ENCODE measurements around the gene MAPK10. TPM values are rescaled to one million over a fixed set of nuclear protein-coding genes. Genes with fewer than 3 reads are reported as not detected.

Gene MAPK10
- total and polyA plus RNA-seq, 7 experiments from 2014 or later: 0.54 TPM; not detected in 6

- POLR2A ChIA-PET: no interaction called here
Observed at GRCh38 chr4:86099348-86099747, 260.5 kb downstream of the MAPK10 start.

GRCh38 chr4:86098691-86099090 lies 261.2 kb downstream of the MAPK10 start:
- no peaks in the 10 kb centered on the region for H3K4me1 ChIP-seq (ENCODE audit: control insufficient read depth in 2 of 2, insufficient read depth in 2 of 2, low read length in 2 of 2)
- H3K27me3 ChIP-seq (ENCODE audit: control insufficient read depth in 2 of 2, insufficient read depth in 2 of 2, low read length in 2 of 2): no peaks in the 10 kb centered on the region
- Mint-ChIP-seq H3K27me3 (no peaks in the 10 kb centered on the region), H3K27ac (no peak overlapping the region), H3K4me3 (no peak overlapping the region), H3K4me1 (no peaks in the 10 kb centered on the region), H3K36me3 (no peaks in the 10 kb centered on the region), H3K9me3 (peaks cover 0 to 3% (median 0%) of the 10 kb centered on the region in 11 donors)
- CTCF ChIA-PET: no interaction called here
- H3K9me3 ChIP-seq (ENCODE audit: control insufficient read depth in 2 of 3, low read length in 3 of 3): no peaks in the 10 kb centered on the region
- no peak overlapping the region for H3K4me3 ChIP-seq (ENCODE audit: low read length)
- H3K36me3 ChIP-seq (ENCODE audit: control insufficient read depth in 2 of 3, insufficient read depth in 3 of 3, low read length in 3 of 3): no peaks in the 10 kb centered on the region
- no peak for ATAC-seq
- H3K27ac ChIP-seq (ENCODE audit: low read depth, low read length): no peak overlapping the region
- intact Hi-C loops (cut with micrococcal nuclease): no loop called here
- no peak for DNase-seq
- POLR2A ChIA-PET: no interaction called here

More at GRCh38 chr4:86099348-86099747, 260.5 kb downstream of the MAPK10 start:
- no peak overlapping the region for H3K27ac ChIP-seq (ENCODE audit: low read depth, low read length)
- no peaks in the 10 kb centered on the region for H3K36me3 Mint-ChIP-seq
- H3K4me1 Mint-ChIP-seq: no peaks in the 10 kb centered on the region
- no peak for ATAC-seq
- H3K27me3 ChIP-seq (ENCODE audit: control insufficient read depth in 2 of 2, insufficient read depth in 2 of 2, low read length in 2 of 2): no peaks in the 10 kb centered on the region
- CTCF ChIA-PET: no interaction called here
- DNase-seq: no peak
- H3K9me3 Mint-ChIP-seq: peaks cover 0 to 3% (median 0%) of the 10 kb centered on the region in 11 donors
- no peaks in the 10 kb centered on the region for H3K27me3 Mint-ChIP-seq
- H3K4me3 Mint-ChIP-seq: no peak overlapping the region
- no peak overlapping the region for H3K4me3 ChIP-seq (ENCODE audit: low read length)
- intact Hi-C loops (cut with micrococcal nuclease): no loop called here
- no peak overlapping the region for H3K27ac Mint-ChIP-seq
- H3K4me1 ChIP-seq (ENCODE audit: control insufficient read depth in 2 of 2, insufficient read depth in 2 of 2, low read length in 2 of 2): no peaks in the 10 kb centered on the region
- no peaks in the 10 kb centered on the region for H3K36me3 ChIP-seq (ENCODE audit: control insufficient read depth in 2 of 3, insufficient read depth in 3 of 3, low read length in 3 of 3)
- H3K9me3 ChIP-seq (ENCODE audit: control insufficient read depth in 2 of 3, low read length in 3 of 3): no peaks in the 10 kb centered on the region

- Mint-ChIP-seq H3K27ac (no peak overlapping the region), H3K27me3 (no peaks in the 10 kb centered on the region), H3K9me3 (peaks cover 0 to 3% (median 0%) of the 10 kb centered on the region in 11 donors), H3K4me3 (no peak overlapping the region), H3K4me1 (no peaks in the 10 kb centered on the region), H3K36me3 (no peaks in the 10 kb centered on the region)
- Histone ChIP-seq H3K9me3 (ENCODE audit: control insufficient read depth in 2 of 3, low read length in 3 of 3) (no peaks in the 10 kb centered on the region), H3K4me1 (ENCODE audit: control insufficient read depth in 2 of 2, insufficient read depth in 2 of 2, low read length in 2 of 2) (no peaks in the 10 kb centered on the region), H3K27ac (ENCODE audit: low read depth, low read length) (no peak overlapping the region), H3K36me3 (ENCODE audit: control insufficient read depth in 2 of 3, insufficient read depth in 3 of 3, low read length in 3 of 3) (no peaks in the 10 kb centered on the region), H3K27me3 (ENCODE audit: control insufficient read depth in 2 of 2, insufficient read depth in 2 of 2, low read length in 2 of 2) (no peaks in the 10 kb centered on the region), H3K4me3 (ENCODE audit: low read length) (no peak overlapping the region)
- POLR2A ChIA-PET: no interaction called here
- no peak for ATAC-seq
- intact Hi-C loops (cut with micrococcal nuclease): no loop called here
- CTCF ChIA-PET: no interaction called here
- no peak for DNase-seq
Observed at GRCh38 chr4:86096373-86096772, 263.5 kb downstream of the MAPK10 start.

- CTCF ChIA-PET: no interaction called here
- Histone ChIP-seq H3K9me3 (ENCODE audit: control insufficient read depth in 2 of 3, low read length in 3 of 3) (no peaks in the 10 kb centered on the region), H3K36me3 (ENCODE audit: control insufficient read depth in 2 of 3, insufficient read depth in 3 of 3, low read length in 3 of 3) (no peaks in the 10 kb centered on the region), H3K27ac (ENCODE audit: low read depth, low read length) (no peak overlapping the region), H3K4me3 (ENCODE audit: low read length) (no peak overlapping the region), H3K27me3 (ENCODE audit: control insufficient read depth in 2 of 2, insufficient read depth in 2 of 2, low read length in 2 of 2) (no peaks in the 10 kb centered on the region), H3K4me1 (ENCODE audit: control insufficient read depth in 2 of 2, insufficient read depth in 2 of 2, low read length in 2 of 2) (no peaks in the 10 kb centered on the region)
- intact Hi-C loops (cut with micrococcal nuclease): no loop called here
- Mint-ChIP-seq H3K27me3 (no peaks in the 10 kb centered on the region), H3K4me1 (no peaks in the 10 kb centered on the region), H3K36me3 (no peaks in the 10 kb centered on the region), H3K4me3 (no peak overlapping the region), H3K9me3 (peaks cover 0 to 5% (median 0%) of the 10 kb centered on the region in 11 donors), H3K27ac (no peak overlapping the region)
- POLR2A ChIA-PET: no interaction called here
- no peak for ATAC-seq
- no peak for DNase-seq
Observed at GRCh38 chr4:86092684-86093083, 267.2 kb downstream of the MAPK10 start.

GRCh38 chr4:86091201-86091600 lies 268.7 kb downstream of the MAPK10 start:
- Mint-ChIP-seq H3K9me3 (peaks cover 0 to 5% (median 0%) of the 10 kb centered on the region in 11 donors), H3K4me1 (no peaks in the 10 kb centered on the region), H3K4me3 (no peak overlapping the region)

GRCh38 chr4:86089781-86090323 lies 270.0 kb downstream of the MAPK10 start:
- Histone ChIP-seq H3K9me3 (ENCODE audit: control insufficient read depth in 2 of 3, low read length in 3 of 3) (no peaks in the 10 kb centered on the region), H3K4me1 (ENCODE audit: control insufficient read depth in 2 of 2, insufficient read depth in 2 of 2, low read length in 2 of 2) (no peaks in the 10 kb centered on the region), H3K4me3 (ENCODE audit: low read length) (no peak overlapping the region), H3K27ac (ENCODE audit: low read depth, low read length) (no peak overlapping the region), H3K36me3 (ENCODE audit: control insufficient read depth in 2 of 3, insufficient read depth in 3 of 3, low read length in 3 of 3) (no peaks in the 10 kb centered on the region), H3K27me3 (ENCODE audit: control insufficient read depth in 2 of 2, insufficient read depth in 2 of 2, low read length in 2 of 2) (no peaks in the 10 kb centered on the region)
- intact Hi-C loops (cut with micrococcal nuclease): no loop called here
- POLR2A ChIA-PET: no interaction called here
- H3K27ac Mint-ChIP-seq: no peak overlapping the region
- no peak for ATAC-seq
- no peak overlapping the region for H3K4me3 Mint-ChIP-seq
- CTCF ChIA-PET: no interaction called here
- H3K9me3 Mint-ChIP-seq: peaks cover 0 to 9% (median 0%) of the 10 kb centered on the region in 11 donors
- no peaks in the 10 kb centered on the region for H3K27me3 Mint-ChIP-seq
- DNase-seq: no peak
- H3K4me1 Mint-ChIP-seq: no peaks in the 10 kb centered on the region
- no peaks in the 10 kb centered on the region for H3K36me3 Mint-ChIP-seq

More at GRCh38 chr4:86091201-86091600, 268.7 kb downstream of the MAPK10 start:
- ChIA-PET POLR2A (no interaction called here), CTCF (no interaction called here)
- H3K36me3 Mint-ChIP-seq: no peaks in the 10 kb centered on the region
- no peaks in the 10 kb centered on the region for H3K9me3 ChIP-seq (ENCODE audit: control insufficient read depth in 2 of 3, low read length in 3 of 3)
- H3K4me1 ChIP-seq (ENCODE audit: control insufficient read depth in 2 of 2, insufficient read depth in 2 of 2, low read length in 2 of 2): no peaks in the 10 kb centered on the region
- no peak overlapping the region for H3K27ac ChIP-seq (ENCODE audit: low read depth, low read length)
- intact Hi-C loops (cut with micrococcal nuclease): no loop called here
- H3K27me3 ChIP-seq (ENCODE audit: control insufficient read depth in 2 of 2, insufficient read depth in 2 of 2, low read length in 2 of 2): no peaks in the 10 kb centered on the region
- H3K27me3 Mint-ChIP-seq: no peaks in the 10 kb centered on the region
- no peaks in the 10 kb centered on the region for H3K36me3 ChIP-seq (ENCODE audit: control insufficient read depth in 2 of 3, insufficient read depth in 3 of 3, low read length in 3 of 3)
- no peak for DNase-seq
- no peak overlapping the region for H3K4me3 ChIP-seq (ENCODE audit: low read length)
- no peak for ATAC-seq
- no peak overlapping the region for H3K27ac Mint-ChIP-seq

- Mint-ChIP-seq H3K4me3 (no peak overlapping the region), H3K9me3 (peaks cover 0 to 9% (median 0%) of the 10 kb centered on the region in 11 donors), H3K36me3 (no peaks in the 10 kb centered on the region), H3K27me3 (no peaks in the 10 kb centered on the region), H3K4me1 (no peaks in the 10 kb centered on the region), H3K27ac (no peak overlapping the region)
- no peaks in the 10 kb centered on the region for H3K4me1 ChIP-seq (ENCODE audit: control insufficient read depth in 2 of 2, insufficient read depth in 2 of 2, low read length in 2 of 2)
- ChIA-PET POLR2A (no interaction called here), CTCF (no interaction called here)
- H3K4me3 ChIP-seq (ENCODE audit: low read length): no peak overlapping the region
- DNase-seq (no peak), ATAC-seq (no peak)
- no peaks in the 10 kb centered on the region for H3K9me3 ChIP-seq (ENCODE audit: control insufficient read depth in 2 of 3, low read length in 3 of 3)
- no peaks in the 10 kb centered on the region for H3K27me3 ChIP-seq (ENCODE audit: control insufficient read depth in 2 of 2, insufficient read depth in 2 of 2, low read length in 2 of 2)
- intact Hi-C loops (cut with micrococcal nuclease): no loop called here
- no peaks in the 10 kb centered on the region for H3K36me3 ChIP-seq (ENCODE audit: control insufficient read depth in 2 of 3, insufficient read depth in 3 of 3, low read length in 3 of 3)
- H3K27ac ChIP-seq (ENCODE audit: low read depth, low read length): no peak overlapping the region
Observed at GRCh38 chr4:86089053-86089452, 270.8 kb downstream of the MAPK10 start.
